NCI-H128 (cell line): ENCODE results near the gene FERMT1.
A peak's percentile ranks its signal among the peaks of the same experiment; 100 is the strongest.
"Not testable (repeated sequence)": the region's sequence is repeated elsewhere in the genome, so short reads cannot be mapped to it uniquely, and the experiment has no call there.

ENCODE experiments used
- DNase-seq: peaks from one replicate; lab custom pipeline; 2025; ENCODE audit not compliant: unreplicated experiment; lab: John Stamatoyannopoulos, UW

The FERMT1 gene

GRCh38 chr20:6070829-6071695, 51.8 kb downstream of the FERMT1 start:
- DNase-seq: no peak

DNA sequence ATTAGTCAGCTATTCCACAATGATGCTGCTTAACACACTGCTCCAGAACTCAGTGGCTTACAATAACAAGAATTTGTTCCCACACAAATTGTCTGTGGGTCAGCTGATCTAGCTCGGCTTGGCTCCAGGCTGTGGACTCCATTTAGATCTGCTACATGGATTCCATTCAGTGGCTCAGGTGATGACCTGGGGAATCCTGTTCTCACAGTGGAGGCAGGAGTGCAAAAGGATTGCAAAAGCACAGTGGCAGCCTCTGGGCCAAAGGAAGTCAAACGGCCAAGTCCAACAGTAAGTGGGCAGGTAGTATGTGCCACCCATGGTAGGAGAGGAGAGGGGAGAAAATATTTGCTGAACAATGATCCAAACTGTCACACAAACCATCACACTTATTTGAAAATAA, 53.2 kb downstream of the FERMT1 start:
- no peak for DNase-seq

- no peak for DNase-seq
These were observed 55.0 kb downstream of the FERMT1 start for GRCh38 chr20:6067763-6068318.

DNA sequence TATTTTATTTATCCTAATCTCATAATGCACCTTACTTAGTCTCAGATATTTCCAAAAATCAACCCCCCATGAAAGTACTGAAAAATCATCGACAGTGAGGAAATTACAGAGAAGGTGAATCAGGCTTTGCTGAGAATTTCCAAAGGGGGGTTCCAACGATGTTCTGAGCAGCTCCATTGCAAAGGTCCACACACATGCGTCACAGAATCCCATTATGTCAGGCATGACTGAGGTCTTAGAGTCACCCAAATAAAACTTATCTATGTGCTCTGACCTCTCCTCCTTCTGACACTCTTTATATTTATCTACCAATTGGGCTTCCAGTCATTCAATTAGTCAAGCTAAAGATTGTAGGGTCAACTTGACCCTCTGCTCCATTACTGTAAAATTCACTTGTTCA, 56.2 kb downstream of the FERMT1 start:
- DNase-seq: no peak

DNA sequence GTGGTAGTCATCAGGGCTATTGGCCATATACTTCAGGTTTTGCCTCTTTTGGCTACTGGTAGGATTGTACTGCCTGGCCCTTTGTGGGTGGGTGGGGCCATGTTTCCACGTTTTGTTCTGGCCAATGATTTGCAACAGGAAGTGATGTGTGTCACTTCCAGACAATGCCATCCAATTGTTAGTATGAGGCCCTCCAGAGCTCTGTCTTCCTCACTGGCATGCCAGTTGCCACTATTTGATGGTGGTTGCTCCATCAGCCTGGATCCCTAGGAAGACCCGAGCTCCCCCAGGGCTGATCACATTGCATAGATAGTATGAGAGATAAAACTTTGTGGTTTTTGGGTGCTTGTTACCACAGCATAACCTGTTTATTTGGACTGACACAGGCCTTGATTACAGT, 61.3 kb downstream of the FERMT1 start:
- DNase-seq: no peak

DNA sequence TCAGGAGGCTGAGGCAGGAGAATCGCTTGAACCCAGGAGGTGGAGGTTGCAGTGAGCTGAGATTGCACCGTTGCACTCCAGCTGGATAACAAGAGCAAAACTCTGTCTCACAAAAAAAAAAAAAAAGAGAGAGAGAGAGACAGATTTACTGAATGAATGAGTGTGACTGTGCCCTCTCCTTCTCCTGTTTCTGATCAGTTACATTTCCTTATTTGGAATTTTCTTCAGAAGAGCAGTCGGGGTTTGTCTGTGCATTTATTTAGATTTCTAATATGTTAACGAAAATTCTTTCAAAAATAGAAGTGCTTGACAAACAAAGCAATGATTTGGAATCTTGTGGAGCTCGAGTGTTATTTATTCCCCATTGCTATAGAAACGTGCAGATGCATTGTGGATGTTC, 62.6 kb downstream of the FERMT1 start:
- DNase-seq: no peak

DNA sequence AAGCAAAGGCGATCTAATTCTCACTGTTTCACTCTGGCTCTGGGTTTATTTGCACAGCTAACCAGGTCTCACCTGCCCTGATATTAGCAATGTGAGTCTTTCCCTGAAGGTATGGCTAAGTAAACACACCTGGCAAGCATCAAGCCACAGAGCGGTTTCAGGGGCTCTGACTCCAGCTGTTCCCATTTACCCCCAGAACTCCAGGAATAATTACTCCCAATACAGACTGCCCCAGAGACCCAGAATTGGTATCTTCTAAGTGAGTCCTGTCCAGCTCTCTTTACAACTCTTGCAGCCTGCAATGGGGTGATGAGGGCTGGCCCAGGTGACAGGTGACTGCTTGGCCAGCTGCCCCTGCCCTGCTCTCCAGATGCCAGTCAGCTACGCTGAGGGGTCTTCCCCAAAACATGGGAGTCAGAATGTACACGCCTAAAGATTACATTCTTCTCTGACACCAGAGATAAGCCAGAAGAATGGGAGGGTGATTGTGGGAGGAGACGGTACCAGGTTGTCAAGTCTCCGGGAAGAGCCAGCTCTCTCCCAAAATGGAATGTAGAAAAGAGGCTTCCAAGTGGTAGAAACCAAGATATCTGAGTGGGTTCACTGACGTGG, 64.0 kb downstream of the FERMT1 start:
- peak; percentile 22 for DNase-seq

DNA sequence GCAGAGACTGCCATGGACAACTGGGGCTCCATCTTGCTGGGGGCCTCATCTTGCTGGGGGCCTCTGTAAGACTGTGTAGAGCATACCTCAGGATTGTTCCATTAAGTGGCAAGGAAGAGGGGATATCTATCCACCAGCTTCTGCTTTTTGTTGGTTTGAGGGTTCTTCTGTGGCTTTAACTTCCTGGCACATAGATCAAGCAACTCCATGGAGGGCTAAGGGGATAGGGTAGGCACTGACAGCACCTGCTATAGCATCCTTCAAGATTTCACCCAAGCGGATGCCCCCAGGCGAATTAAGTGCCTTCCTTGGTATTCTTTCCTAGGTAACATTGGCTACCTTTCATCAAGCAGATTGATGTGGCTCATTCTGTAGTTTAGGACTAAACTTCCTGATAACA, 65.1 kb downstream of the FERMT1 start:
- no peak for DNase-seq

DNA sequence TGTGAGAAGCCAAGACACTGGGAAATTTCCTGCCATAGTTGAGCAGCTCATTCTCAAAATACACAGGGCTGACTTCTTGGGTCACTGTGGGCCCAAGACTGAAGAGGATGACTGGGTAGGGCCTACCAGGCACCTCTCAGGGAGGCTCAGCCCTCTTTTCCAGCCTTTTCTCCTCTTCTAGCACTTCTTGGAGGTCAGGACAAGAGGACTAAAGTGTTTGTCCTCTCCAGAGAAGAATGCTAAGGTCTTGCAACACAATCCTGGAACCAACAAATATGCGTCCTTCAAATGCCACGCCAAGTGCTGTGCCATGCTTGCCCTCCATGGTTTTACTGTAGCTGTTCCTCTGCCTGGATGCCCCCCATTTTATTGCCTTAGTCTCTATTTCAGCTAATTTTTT, 65.7 kb downstream of the FERMT1 start:
- DNase-seq: no peak

GRCh38 chr20:6055981-6056569, 66.8 kb downstream of the FERMT1 start:
- no peak for DNase-seq

DNA sequence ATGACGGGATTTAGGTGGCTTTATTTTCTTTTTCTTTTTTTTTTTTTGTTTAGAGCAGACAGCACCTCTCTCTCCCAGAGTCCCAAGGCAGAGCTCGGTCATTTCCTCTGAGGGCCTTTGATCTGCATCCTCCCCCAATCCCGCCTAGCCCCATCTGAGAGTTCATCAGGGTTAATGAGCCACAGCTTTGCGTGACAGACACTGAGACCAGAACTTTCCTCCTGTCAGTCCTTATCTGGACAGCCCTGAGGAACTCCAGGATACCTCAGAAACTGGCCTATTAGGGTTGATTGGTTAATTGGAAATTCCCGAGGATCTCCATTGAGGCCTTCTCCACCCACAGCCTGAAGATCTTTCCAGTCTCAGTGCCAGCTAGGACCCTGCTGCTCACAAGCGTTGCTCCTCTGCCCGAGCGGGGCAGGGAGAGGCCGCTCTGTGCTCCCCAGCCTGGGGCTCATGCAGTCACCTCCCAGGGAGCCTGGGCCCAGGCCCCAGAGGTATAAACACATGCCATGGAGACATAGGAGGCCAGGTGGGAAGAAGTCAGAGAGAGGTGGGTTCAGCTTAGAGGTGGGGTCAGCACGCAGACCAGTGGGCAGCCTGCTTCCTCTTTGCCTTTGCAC, 67.6 kb downstream of the FERMT1 start:
- no peak for DNase-seq

GRCh38 chr20:6054689-6055051, 68.2 kb downstream of the FERMT1 start:
- DNase-seq: not testable (repeated sequence)

DNA sequence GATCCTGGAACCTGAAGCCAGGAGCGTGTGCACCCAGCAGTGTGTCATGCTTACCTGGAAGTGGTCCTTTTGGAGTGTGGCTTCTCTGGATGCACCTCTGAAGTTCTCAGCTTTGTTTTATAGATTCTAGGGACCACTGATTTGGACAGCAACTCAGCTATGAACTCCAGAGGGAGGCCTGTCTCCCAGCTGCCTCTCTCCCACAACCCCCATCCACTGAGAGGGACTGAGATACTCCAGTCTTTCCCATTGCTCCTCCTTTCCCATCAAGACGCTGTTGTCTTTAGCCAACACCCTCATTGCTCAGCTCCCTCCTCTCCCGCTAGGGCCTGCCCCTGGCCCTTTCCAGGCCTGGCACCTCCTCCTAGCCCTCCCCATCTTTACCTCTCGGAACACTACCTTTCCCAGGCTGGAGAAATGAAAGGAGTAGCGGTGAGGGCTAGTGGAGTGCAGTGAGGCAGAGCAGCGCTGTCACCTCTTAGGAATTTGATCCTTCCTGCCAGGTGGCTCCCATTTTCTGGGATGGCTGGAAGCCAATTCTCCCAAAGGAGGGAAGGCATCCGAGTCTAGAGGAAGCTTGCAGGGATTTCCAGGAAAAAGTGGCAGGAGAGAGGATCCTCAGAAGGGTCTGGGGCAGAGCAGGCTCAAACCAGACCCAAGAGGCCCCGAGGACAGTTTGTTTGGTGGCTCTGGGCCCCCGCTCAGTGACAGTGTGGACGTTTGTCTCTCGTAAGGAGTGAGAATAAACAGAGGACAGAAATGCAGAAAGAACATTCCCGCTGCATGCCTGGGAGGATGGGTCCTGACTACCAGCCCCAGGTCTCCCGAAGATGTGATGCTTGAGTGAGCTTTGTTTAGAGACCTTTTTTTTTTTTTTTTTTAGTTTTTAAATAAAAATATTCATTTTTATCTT, 68.8 kb downstream of the FERMT1 start, which contains the start of gene LRRN4:
LRRN4 (minus strand) TSS at position 285 of the 913 bp plus-strand sequence. CDS start 1,261 bp downstream, outside the sequence.
- peak; percentile 84 for DNase-seq

DNA sequence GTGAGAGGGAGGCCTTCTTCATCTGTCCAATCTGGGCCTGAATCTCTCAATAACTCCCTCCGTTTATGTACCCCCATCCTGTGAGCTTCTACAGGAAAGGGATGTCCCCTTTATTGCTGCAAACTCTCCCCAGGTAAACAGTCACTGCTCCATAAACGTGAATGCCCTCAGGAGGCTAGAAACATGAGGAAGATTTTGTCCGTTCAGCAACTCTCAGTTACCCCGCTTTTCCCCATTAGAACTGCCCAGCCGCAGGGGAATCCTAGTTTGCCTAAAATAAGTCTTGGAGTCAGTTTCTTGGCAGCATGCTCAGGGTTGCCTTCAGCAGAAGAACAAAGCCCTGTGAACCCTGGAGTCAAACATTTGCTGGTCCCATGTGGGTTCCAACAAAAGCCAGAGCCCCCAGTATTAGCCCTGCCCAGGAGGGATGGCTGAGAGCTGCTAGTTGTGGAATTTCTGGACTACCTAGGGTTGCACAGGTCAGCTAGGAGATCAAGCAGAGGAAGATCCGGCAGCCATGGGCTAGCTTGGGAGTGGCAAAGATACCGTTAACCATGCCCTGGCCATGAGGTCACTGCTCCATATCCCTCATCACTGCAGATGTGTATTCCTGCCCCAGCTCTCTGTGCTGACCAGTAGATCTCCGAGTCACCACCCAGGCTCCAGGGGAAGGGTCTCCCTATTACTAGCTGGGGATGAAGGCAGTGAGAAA, 69.6 kb downstream of the FERMT1 start:
- DNase-seq: no peak

DNA sequence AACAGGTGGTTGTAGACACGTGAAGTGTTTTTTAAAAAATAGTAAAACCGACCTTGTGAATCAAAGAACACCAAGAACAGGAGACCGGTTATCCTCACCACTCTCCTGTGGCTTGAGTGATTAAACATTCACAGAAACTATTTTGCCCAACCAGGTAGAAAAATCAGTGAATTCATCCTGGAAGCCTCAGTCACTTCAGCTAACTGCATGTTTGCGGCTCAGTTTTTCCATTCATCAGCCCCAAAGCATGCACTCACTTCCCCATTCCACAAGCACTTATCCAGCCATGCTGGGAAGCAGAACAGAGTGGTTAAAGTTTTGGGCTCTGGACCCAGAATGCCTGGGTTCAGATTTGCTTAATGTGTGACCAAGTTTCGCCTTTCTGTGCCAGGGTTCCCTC, 71.3 kb downstream of the FERMT1 start:
- no peak for DNase-seq

GRCh38 chr20:6048391-6048790, 74.4 kb downstream of the FERMT1 start:
- DNase-seq: no peak

DNA sequence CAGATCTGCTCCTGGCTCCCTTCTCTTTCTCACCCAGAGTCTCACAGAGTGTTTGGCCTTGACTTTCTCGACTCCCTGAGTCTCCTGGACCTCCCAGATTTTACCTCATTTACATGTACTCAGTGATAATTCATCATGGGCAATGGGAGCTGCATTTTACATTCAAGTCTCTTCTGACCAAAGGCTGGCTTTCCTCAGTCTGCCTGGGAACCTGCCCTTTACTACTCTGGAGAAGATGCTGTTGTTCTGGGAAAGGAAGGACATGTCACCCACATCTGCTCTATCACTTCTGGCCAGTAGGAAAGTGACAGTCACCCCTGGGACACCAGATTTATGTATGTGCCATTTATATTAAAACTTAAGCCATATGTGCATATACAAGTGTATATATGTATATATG, 76.4 kb downstream of the FERMT1 start:
- no peak for DNase-seq

GRCh38 chr20:6045566-6045965, 77.3 kb downstream of the FERMT1 start:
- no peak for DNase-seq

- DNase-seq: no peak
These were observed 78.7 kb downstream of the FERMT1 start for GRCh38 chr20:6044115-6044514.

DNA sequence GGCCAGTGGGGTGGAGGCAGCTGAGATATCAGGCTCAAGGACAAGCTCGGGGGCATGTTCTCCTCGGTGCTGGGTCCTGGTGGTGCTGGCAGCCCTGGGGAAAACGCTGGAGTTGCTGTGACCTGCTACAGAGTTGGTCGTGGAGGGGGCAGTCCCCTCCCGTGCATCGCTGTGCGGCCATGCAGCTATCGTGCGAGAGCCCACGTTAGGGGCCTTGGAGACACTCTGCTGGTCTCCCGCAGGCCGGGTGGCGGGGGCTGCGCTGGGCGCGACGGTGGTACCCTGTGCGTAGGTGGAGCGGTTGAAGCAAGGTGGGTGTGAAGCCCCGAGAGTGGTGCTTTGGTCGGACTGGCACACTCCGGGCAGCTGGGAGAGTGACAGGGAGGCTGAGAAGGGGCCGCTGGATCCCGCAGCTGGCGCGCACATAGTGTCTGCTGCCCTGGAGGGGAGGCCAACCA, 81.0 kb downstream of the FERMT1 start:
- no peak for DNase-seq
